NK-92 (cell line): ENCODE measurements around the gene SNX8.
"Not testable (repeated sequence)": the region's sequence is repeated elsewhere in the genome, so short reads cannot be mapped to it uniquely, and the experiment has no call there.

Source experiments
- DNase-seq: peaks from one replicate; lab custom pipeline; 2025; ENCODE audit not compliant: unreplicated experiment; lab: John Stamatoyannopoulos, UW

SNX8 gene

GRCh38 chr7:2290877-2291276, 23.4 kb downstream of the SNX8 start:
- no peak for DNase-seq

- no peak for DNase-seq
Measured at GRCh38 chr7:2289621-2290020, 24.6 kb downstream of the SNX8 start.

DNA sequence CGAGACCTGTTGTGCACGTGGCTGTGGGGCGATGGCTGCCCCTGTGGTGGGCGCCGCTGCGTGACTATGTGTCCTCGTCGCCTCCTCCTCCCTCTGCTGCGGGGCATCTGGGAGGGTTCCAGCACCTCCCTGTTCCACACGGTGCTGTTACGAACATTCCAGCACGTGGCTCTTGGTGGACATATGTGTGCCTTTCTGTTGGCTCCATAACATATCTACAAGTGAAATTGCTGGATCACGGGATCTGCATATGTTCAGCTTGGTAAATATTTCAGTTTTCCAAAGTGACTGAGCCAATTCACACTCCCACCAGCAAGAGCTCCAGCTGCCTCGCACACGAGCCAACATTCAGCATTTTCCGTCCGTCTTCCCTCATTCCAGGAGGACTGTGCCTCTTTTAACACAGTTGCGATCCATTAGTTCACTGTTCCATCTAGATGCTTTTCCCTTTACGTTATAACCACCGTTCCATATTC, 25.1 kb downstream of the SNX8 start:
- DNase-seq, result no peak

- no peak for DNase-seq
Measured at GRCh38 chr7:2288503-2288902, 25.7 kb downstream of the SNX8 start.

- DNase-seq, result no peak
Measured at GRCh38 chr7:2287745-2288144, 26.5 kb downstream of the SNX8 start.

DNA sequence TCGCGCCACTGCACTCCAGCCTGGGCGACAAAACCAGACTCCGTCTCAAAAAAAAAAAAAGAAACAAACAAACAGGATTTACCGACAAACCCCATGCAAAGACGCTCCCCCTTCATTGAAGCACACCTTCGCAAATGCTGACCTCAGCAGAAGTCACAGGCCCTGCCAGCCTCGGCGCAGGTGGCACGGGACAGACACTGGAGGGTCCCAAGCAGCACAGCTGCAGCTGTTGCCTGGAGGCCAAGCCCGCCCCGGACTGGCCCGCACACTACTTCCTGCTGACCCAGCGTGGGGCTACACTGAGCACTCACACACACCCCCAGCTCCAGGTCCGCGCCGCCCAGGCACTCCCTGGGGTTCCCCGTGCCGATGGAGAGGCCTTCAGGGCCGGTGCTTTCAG, 31.2 kb downstream of the SNX8 start:
- no peak for DNase-seq

DNA sequence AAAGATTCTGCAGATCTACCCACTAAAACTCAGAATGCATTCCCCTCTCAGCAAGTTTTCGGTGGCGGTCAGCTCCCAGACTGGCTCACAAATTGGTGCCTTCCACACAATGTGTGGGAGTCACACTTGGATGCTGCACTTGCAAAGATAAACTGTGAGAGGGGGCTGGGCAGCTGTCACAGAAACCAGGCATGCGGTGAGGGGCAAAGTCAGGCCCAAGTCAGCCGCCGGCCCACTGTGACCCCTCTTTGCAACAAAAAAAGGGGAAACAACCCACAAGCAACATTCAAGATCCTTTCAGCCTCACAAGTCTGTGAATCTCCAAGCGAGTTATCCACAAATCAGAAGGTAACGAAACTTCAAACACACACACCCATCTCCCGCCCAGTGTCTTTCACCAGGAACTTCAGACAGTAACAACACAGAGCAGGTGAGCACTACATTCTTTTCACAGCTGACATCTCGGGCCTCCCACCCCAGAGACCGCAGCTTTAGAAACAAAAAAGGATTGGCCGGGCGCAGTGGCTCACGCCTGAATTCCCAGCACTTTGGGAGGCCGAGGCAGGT, 32.0 kb downstream of the SNX8 start:
- DNase-seq, result no peak

GRCh38 chr7:2281541-2281940, 32.7 kb downstream of the SNX8 start:
- no peak for DNase-seq

GRCh38 chr7:2280424-2280823, 33.8 kb downstream of the SNX8 start:
- DNase-seq, result no peak

GRCh38 chr7:2279896-2280295, 34.3 kb downstream of the SNX8 start:
- DNase-seq, result no peak

DNA sequence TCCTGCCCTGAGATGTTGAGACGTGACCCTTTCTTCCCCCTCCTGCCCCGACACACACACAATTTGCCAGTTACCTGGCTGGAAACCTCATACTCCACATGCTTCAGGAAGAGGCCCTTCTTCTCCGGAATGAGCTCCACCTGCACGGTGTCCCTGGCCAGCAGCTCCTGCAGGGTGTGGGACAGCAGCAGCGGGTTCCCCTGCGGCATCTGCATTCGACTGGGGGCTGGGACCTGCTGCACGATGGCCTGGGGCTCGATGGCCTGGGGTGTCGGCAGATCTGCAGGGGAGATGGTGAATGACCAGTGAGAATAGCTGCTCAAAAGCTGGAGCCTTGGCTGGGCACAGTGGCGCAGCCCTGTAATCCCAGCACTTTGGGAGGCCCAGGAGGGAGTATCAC, 36.2 kb downstream of the SNX8 start:
- DNase-seq, result no peak

GRCh38 chr7:2276107-2276506, 38.1 kb downstream of the SNX8 start:
- no peak for DNase-seq

GRCh38 chr7:2275101-2275500, 39.1 kb downstream of the SNX8 start:
- DNase-seq, result no peak

- DNase-seq, result no peak
Measured at GRCh38 chr7:2274666-2275065, 39.6 kb downstream of the SNX8 start.

DNA sequence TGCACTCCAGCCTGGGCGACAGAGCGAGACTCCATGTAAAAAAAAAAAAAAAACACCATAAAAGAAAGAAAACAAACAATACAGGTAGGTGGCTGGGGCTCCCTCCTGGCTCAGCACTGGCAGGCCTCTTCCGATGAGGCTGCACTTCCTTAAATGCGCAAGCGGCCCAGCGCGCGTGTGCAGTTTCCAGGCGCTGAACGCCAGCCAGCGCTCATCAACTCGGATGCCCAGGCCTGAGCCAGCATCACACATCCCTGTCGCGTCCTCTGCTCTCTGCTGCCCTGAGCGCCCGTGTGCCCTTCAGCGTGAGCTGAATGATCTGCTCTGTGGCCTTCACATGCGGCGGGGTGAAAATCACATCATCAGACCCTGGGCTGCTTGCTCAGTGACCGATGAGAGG, 40.4 kb downstream of the SNX8 start:
- no peak for DNase-seq

- no peak for DNase-seq
Measured at GRCh38 chr7:2272031-2272430, 42.2 kb downstream of the SNX8 start.

- no peak for DNase-seq
Measured at GRCh38 chr7:2271273-2272026, 42.8 kb downstream of the SNX8 start.

DNA sequence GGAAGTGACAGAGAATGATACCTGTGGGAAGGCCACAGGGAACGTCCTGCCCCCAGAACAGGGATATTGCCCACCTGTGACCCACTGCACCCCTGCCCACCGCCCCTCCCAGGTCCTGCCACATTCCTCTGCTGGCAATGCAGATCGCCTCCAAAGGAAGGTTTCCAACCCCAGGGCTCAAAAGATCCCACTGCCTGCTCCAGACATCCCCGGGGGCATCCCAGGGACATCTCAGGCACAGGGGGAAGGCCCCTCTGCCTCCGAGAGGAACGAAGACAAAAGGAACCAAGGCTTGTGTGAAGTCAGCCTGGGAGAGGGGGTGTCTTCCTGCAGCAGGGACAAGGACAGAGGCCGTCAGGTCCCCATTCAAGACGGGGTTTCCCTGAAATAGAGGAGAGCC, 43.7 kb downstream of the SNX8 start:
- no peak for DNase-seq

- no peak for DNase-seq
Measured at GRCh38 chr7:2269991-2270460, 44.2 kb downstream of the SNX8 start.

- DNase-seq, result not testable (repeated sequence)
Measured at GRCh38 chr7:2269089-2269990, 44.9 kb downstream of the SNX8 start.

DNA sequence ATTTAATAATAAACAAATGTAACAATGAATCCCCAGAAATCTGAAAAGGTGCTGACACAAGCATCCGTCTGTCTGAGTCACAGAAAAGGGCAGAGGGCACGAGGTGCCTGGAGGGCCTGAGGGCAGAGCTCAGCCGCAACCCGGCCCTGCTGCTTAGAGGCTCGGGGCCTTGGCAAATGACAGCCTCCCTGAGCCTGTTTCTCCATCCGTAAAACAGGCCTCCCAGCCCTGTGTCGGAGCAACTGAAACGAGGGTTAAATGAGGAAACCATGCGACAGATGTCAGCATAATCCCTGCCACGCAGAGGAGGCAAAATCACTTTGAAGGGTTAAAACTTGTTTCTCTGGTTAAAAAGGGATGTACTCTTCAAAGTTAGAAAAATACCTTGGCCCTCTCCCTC, 47.3 kb downstream of the SNX8 start:
- DNase-seq, result no peak

GRCh38 chr7:2264158-2264557, 50.1 kb downstream of the SNX8 start:
- DNase-seq, result no peak
